T-cell (primary cell): ENCODE results near the gene ZFPM1. TPM values are rescaled to one million over a fixed set of nuclear protein-coding genes. Genes with fewer than 3 reads are reported as not detected.

Experiments
- ATAC-seq, 4 experiments: fragments of 200-7000 bp in 3 of 4; fragments of 150-1000 bp in 1 of 4; cut with Tn5 transposase; replicated peaks in 1 of 4; 1 replicate in 3 of 4; 2 replicates in 1 of 4; pipeline ENCODE4 v1.10.0; 2021; ENCODE audit warnings: moderate library complexity in 3 of 4, mild to moderate bottlenecking in 2 of 4, moderate number of reproducible peaks in 1 of 4
- CTCF ChIA-PET, 2 donors: fragments of 300-600 bp; sonication (Branson Sonifier 250); formaldehyde crosslinking; loops; one replicate each; lab custom pipeline; 2022; ENCODE audit warnings: antibody characterized with exemption in 2 of 2; lab: Charles Lee
- POLR2A ChIA-PET, 2 donors: fragments of 300-600 bp; sonication (Branson Sonifier 250); formaldehyde crosslinking; loops; one replicate each; lab custom pipeline; 2022; ENCODE audit warnings: antibody characterized with exemption in 2 of 2; lab: Charles Lee
- DNase-seq, 35 experiments: peaks; one replicate each; pipeline versions ENCODE4 v3.0.0 to v3.0.0-alpha.2; 2013 to 2023
- H3K27ac ChIP-seq: one replicate; pipeline ENCODE4 v1.5.1; 2013; ENCODE audit warnings: low read length
- H3K27me3 ChIP-seq, 2 experiments: replicated peaks in 1 of 2; 1 replicate in 1 of 2; 2 replicates in 1 of 2; pipeline versions ENCODE4 v1.6.1 to v1.7.0; 2013; ENCODE audit warnings: low read length in 1 of 2, mixed read lengths in 1 of 2; ENCODE audit not compliant: control insufficient read depth in 2 of 2, insufficient read depth in 2 of 2; ENCODE audit errors: extremely low read depth in 1 of 2
- H3K36me3 ChIP-seq, 2 donors: 1 replicate in 1 of 2; 2 replicates in 1 of 2; pipeline versions ENCODE4 v1.6.1 to v1.7.0; 2013; ENCODE audit warnings: low read length in 1 of 2; ENCODE audit not compliant: control insufficient read depth in 2 of 2, insufficient read depth in 1 of 2; ENCODE audit errors: extremely low read depth in 1 of 2
- H3K4me1 ChIP-seq, 2 experiments: 1 replicate in 1 of 2; 2 replicates in 1 of 2; pipeline versions ENCODE4 v1.6.1 to v1.7.0; 2013; ENCODE audit warnings: low read length in 2 of 2, mixed read lengths in 1 of 2; ENCODE audit not compliant: insufficient read depth in 2 of 2, control insufficient read depth in 1 of 2; ENCODE audit errors: extremely low read depth in 1 of 2
- H3K4me3 ChIP-seq, 2 donors: 1 replicate in 1 of 2; 2 replicates in 1 of 2; pipeline versions ENCODE4 v1.5.1 to v1.7.0; 2013; ENCODE audit warnings: mild to moderate bottlenecking in 2 of 2, low read length in 1 of 2, moderate library complexity in 1 of 2; ENCODE audit not compliant: control insufficient read depth in 1 of 2; ENCODE audit errors: extremely low read depth in 1 of 2
- H3K9me3 ChIP-seq: 2 replicates; pipeline ENCODE4 v1.7.0; 2013
- H3K27ac Mint-ChIP-seq, 2 donors: one replicate each; pipeline ENCODE4 v1.8.0; 2020 to 2021; ENCODE audit warnings: mild to moderate bottlenecking in 2 of 2, mixed read lengths in 2 of 2
- H3K27me3 Mint-ChIP-seq, 2 donors: one replicate each; pipeline ENCODE4 v1.8.0; 2021 to 2022; ENCODE audit warnings: mixed read lengths in 2 of 2
- H3K36me3 Mint-ChIP-seq: one replicate; pipeline ENCODE4 v1.8.0; 2021; ENCODE audit warnings: mixed read lengths
- H3K4me1 Mint-ChIP-seq, 3 donors: one replicate each; pipeline ENCODE4 v1.8.0; 2020 to 2022; ENCODE audit warnings: mixed read lengths in 3 of 3, mild to moderate bottlenecking in 1 of 3
- H3K4me3 Mint-ChIP-seq, 3 donors: one replicate each; pipeline ENCODE4 v1.8.0; 2020 to 2022; ENCODE audit warnings: mild to moderate bottlenecking in 3 of 3, mixed read lengths in 3 of 3, moderate library complexity in 3 of 3
- H3K9me3 Mint-ChIP-seq, 3 donors: one replicate each; pipeline ENCODE4 v1.8.0; 2020 to 2022; ENCODE audit warnings: mixed read lengths in 3 of 3
- WGBS: methylation state at CpG from one replicate; pipeline ENCODE4 v1.1.5; 2013; ENCODE audit warnings: missing lambda C conversion rate; ENCODE audit not compliant: insufficient coverage; 5-methylcytosine and 5-hydroxymethylcytosine counted together
- total RNA-seq, 35 experiments: library from RNA in 6 of 35; stranded (reverse) in 6 of 35; fragments of 120-200 nt in 1 of 35; gene quantifications; one replicate each; pipeline versions ENCODE4 v1.2.1 to v1.2.4 and lab custom pipeline; 2013 to 2026

ZFPM1 gene
- total RNA-seq, 5 donors from 2014 or later (not counting 1 experiment from before 2014, with no cell fraction given), result 19.6 to 38.4 (median 33.1) TPM

DNA sequence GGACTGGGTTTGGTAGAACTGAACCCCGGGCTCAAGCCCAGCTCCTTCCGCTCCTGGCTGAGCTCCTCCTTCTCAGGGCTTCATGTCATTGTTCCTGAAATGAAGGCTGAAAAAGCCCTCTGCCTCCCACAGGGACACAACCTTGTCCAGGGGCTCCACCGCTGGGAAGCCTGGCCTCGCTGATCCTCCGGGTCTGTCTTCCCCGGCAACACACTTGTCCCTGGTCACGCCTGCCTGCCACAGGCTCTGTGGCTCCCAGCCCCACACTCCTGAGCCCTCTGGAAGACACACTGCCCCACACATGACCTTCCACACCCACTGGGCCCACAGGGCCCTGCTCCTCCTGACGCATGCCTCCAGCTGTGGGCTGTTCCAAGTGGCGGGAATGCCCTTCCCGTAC is 99.1 kb downstream of the ZFPM1 start:
- Mint-ChIP-seq H3K27me3 (peaks cover 1 to 6% of the 10 kb centered on the region in 2 donors), H3K4me3 (no peak overlapping the region), H3K27ac (no peak overlapping the region), H3K4me1 (peaks cover 20 to 35% (median 21%) of the 10 kb centered on the region in 3 donors), H3K9me3 (no peaks in the 10 kb centered on the region), H3K36me3 (no peaks in the 10 kb centered on the region)
- no peaks in the 10 kb centered on the region for H3K36me3 ChIP-seq
- CTCF ChIA-PET, result no interaction called here
- DNase-seq (no peak), ATAC-seq (no peak)
- peaks cover 0 to 54% of the 10 kb centered on the region in 2 experiments for H3K4me1 ChIP-seq
- H3K27ac ChIP-seq, result no peak overlapping the region
- no peak overlapping the region for H3K4me3 ChIP-seq
- 95% methylated on average over 10 of the region's 10 CpGs for WGBS
- peaks cover 0 to 50% of the 10 kb centered on the region in 2 experiments for H3K27me3 ChIP-seq
- POLR2A ChIA-PET, result no interaction called here
- H3K9me3 ChIP-seq, result no peaks in the 10 kb centered on the region

DNA sequence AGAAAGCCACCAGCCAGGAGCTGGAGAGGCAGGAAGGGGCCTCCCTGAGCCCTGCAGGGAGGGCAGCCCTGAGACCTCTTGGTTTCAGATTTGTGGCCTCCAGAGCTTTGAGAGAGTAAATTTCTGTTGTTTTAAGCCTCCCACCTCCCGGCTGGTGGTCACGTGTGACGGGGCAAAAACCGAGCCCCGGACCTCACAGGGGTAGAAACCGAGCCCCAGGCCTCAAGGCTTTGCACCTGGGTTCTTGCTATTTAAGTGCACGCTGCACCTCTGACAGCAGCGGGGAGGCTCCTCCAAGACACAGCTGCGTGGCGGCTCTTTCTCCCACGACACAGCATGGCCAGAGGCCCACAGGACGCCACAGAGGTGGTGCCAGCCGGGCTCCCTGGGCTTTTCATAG is 99.7 kb downstream of the ZFPM1 start:
- Mint-ChIP-seq H3K27ac (no peak overlapping the region), H3K27me3 (peaks cover 4 to 6% of the 10 kb centered on the region in 2 donors), H3K9me3 (no peaks in the 10 kb centered on the region), H3K4me3 (no peak overlapping the region), H3K4me1 (peaks cover 21 to 35% (median 23%) of the 10 kb centered on the region in 3 donors), H3K36me3 (no peaks in the 10 kb centered on the region)
- Histone ChIP-seq H3K4me1 (peaks cover 0 to 53% of the 10 kb centered on the region in 2 experiments), H3K27ac (no peak overlapping the region), H3K36me3 (no peaks in the 10 kb centered on the region), H3K27me3 (peaks cover 0 to 52% of the 10 kb centered on the region in 2 experiments), H3K9me3 (no peaks in the 10 kb centered on the region), H3K4me3 (no peak overlapping the region)
- ChIA-PET POLR2A (no interaction called here), CTCF (interaction anchor here in 1 of 2 donors (0.7 kb wide), 1 partner anchor 221 kb away, joined by 4 read pairs; no protein-coding TSS in a partner anchor)
- no peak for ATAC-seq
- no peak for DNase-seq
- WGBS, result 15% methylated on average over 13 of the region's 13 CpGs

DNA sequence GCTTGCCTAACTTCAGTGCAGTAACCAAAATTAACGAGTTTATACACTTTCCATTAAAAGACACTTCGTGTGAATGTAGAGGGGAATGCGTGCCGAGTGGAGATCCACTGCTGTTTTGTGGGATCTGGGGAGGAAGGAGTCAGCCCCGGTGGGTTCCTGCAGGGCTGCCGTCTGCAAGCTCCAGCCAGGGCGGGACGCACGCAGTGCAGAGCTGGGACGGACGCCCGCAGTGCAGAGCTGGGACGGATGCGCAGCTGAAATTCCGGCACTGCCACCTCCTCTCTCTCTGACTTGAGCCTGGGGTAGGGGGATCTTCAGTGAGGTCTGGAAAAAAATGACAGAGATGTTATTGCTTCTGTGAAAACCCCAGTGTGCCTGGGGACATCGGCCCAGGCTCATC is 100.7 kb downstream of the ZFPM1 start:
- Mint-ChIP-seq H3K27me3 (peaks cover 3 to 4% of the 10 kb centered on the region in 2 donors), H3K36me3 (no peaks in the 10 kb centered on the region), H3K27ac (no peak overlapping the region), H3K9me3 (no peaks in the 10 kb centered on the region), H3K4me3 (no peak overlapping the region), H3K4me1 (peaks cover 17 to 31% (median 23%) of the 10 kb centered on the region in 3 donors)
- Histone ChIP-seq H3K4me1 (peaks cover 0 to 45% of the 10 kb centered on the region in 2 experiments), H3K4me3 (no peak overlapping the region), H3K9me3 (no peaks in the 10 kb centered on the region), H3K36me3 (no peaks in the 10 kb centered on the region), H3K27me3 (peaks cover 0 to 54% of the 10 kb centered on the region in 2 experiments), H3K27ac (no peak overlapping the region)
- no peak for DNase-seq
- CTCF ChIA-PET, result interaction anchor here in 1 of 2 donors (0.7 to 0.8 kb wide), 2 partner anchors 96 to 1046 kb away, joined by 3 to 4 read pairs; no protein-coding TSS in a partner anchor
- POLR2A ChIA-PET, result interaction anchor here in 1 of 2 donors (0.6 kb wide), 1 partner anchor 18 kb away, joined by 5 read pairs; no protein-coding TSS in a partner anchor
- WGBS, result 95% methylated on average over 2 of the region's 16 CpGs
- ATAC-seq, result no peak

DNA sequence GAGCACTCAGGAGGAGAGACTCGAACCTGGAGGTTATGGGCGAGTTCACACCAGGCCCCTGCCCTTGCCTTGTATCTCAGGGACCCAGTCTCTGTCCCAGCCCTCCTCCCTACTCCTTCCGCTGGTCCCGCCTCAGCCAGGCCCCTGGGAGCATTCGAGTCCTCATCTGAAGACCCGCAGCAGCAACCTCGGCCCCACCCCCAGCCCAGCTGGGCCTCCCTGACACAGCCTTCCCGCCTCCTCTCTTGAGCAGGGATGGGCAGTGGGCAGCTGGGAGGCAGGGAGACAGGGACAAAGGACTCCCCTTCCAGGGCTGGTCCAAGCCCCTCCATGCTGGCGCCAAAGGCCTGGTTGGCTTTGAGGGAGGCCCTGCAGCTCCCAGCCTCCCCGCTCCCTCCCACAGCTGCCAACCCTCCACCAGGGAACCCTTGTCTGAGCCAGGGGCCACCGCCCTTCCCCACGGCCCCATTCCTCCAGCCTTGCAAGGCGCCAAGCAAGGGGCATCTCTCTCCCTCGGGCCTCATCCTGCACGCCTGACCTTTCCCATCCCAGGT is 101.7 kb downstream of the ZFPM1 start:
- peaks cover 0 to 40% of the 10 kb centered on the region in 2 experiments for H3K4me1 ChIP-seq
- H3K9me3 Mint-ChIP-seq, result no peaks in the 10 kb centered on the region
- H3K27me3 Mint-ChIP-seq, result peaks cover 4 to 6% of the 10 kb centered on the region in 2 donors
- ChIA-PET POLR2A (no interaction called here), CTCF (interaction anchor here in 1 of 2 donors (1.0 kb wide), 1 partner anchor 111 kb away, joined by 3 read pairs; no protein-coding TSS in a partner anchor)
- H3K27ac Mint-ChIP-seq, result peak overlapping the region in 1 of 2 donors; percentile 39
- H3K27ac ChIP-seq, result no peak overlapping the region
- no peak overlapping the region for H3K4me3 ChIP-seq
- no peaks in the 10 kb centered on the region for H3K36me3 Mint-ChIP-seq
- no peaks in the 10 kb centered on the region for H3K36me3 ChIP-seq
- 89% methylated on average over 12 of the region's 15 CpGs for WGBS
- H3K4me1 Mint-ChIP-seq, result peaks cover 8 to 24% (median 16%) of the 10 kb centered on the region in 3 donors
- peaks cover 0 to 60% of the 10 kb centered on the region in 2 experiments for H3K27me3 ChIP-seq
- ATAC-seq (no peak), DNase-seq (no peak)
- H3K9me3 ChIP-seq, result no peaks in the 10 kb centered on the region
- H3K4me3 Mint-ChIP-seq, result no peak overlapping the region

DNA sequence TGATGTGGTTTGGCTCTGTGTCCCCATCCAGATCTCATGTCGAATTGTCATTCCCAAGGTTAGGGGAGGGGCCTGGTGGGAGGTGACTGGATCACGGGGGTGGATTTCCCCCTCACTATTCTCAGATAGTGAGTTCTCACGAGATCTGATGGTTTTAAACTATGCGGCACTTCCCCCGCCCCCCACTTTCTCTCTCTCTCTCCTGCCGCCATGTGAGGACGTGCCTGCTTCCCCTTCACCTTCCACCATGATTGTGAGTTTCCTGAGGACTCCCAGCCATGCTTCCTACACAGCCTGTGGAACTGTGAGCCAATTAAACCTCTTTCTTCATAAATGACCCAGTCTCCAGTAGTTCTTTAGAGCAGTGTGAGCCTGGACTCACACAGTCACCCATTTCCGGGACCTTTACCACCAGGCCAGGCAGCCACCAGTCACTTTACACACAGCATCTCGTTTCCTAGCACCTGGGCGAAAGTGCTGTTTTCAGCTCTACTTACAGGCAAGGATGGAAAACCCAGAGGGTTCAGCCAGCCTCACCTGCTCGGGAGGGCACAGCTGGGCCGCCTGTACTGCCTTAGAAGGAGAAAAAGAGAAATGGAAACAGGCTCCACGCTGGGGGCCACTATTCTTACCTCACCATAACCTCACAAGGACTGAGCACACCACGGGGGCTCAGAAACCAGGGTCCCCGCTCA is 103.4 kb downstream of the ZFPM1 start:
- ChIA-PET CTCF (no interaction called here), POLR2A (no interaction called here)
- 85% methylated on average over 5 of the region's 15 CpGs for WGBS

More for the DNA sequence above, 103.4 kb downstream of the ZFPM1 start:
- ATAC-seq (no peak), DNase-seq (no peak)
- Mint-ChIP-seq H3K27ac (no peak overlapping the region), H3K36me3 (no peaks in the 10 kb centered on the region), H3K4me1 (peaks cover 0 to 12% (median 9%) of the 10 kb centered on the region in 3 donors), H3K4me3 (no peak overlapping the region), H3K9me3 (no peaks in the 10 kb centered on the region), H3K27me3 (peaks cover 3 to 4% of the 10 kb centered on the region in 2 donors)
- H3K36me3 ChIP-seq, result no peaks in the 10 kb centered on the region
- no peaks in the 10 kb centered on the region for H3K9me3 ChIP-seq
- H3K27ac ChIP-seq, result no peak overlapping the region
- H3K4me1 ChIP-seq, result peaks cover 0 to 24% of the 10 kb centered on the region in 2 experiments
- H3K4me3 ChIP-seq, result no peak overlapping the region
- peaks cover 0 to 70% of the 10 kb centered on the region in 2 experiments for H3K27me3 ChIP-seq
